ENCODE data around the gene GBP3. TPM values are rescaled to one million over a fixed set of nuclear protein-coding genes. Genes with fewer than 3 reads are reported as not detected.

The GBP3 gene
- total and polyA plus RNA-seq, 10 of the 15 experiments (the other 5 are each of a cell fraction or from before 2014, with no cell fraction given): 0.21 to 3.1 (median 1.7) TPM

DNA sequence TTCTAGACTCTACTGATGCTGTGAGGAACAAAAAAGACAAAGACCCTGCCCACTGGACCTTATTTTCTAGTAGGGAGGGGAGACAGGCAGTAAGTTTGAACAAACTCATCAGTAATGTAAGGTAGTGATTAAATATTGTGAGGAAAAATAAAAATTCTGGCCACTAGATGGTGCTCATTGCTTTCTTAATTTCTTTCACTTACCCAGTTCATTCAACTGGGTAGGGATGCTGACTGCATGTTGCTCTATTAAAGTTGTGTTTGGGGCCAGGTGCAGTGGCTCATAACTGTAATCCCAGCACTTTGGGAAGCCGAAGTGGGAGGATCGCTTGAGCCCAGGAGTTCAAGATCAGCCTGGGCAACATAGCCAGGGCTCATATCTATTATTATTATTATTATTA, 23.9 kb downstream of the GBP3 start:
- TF ChIP-seq, protein P1, sequence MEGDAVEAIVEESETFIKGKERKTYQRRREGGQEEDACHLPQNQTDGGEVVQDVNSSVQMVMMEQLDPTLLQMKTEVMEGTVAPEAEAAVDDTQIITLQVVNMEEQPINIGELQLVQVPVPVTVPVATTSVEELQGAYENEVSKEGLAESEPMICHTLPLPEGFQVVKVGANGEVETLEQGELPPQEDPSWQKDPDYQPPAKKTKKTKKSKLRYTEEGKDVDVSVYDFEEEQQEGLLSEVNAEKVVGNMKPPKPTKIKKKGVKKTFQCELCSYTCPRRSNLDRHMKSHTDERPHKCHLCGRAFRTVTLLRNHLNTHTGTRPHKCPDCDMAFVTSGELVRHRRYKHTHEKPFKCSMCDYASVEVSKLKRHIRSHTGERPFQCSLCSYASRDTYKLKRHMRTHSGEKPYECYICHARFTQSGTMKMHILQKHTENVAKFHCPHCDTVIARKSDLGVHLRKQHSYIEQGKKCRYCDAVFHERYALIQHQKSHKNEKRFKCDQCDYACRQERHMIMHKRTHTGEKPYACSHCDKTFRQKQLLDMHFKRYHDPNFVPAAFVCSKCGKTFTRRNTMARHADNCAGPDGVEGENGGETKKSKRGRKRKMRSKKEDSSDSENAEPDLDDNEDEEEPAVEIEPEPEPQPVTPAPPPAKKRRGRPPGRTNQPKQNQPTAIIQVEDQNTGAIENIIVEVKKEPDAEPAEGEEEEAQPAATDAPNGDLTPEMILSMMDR (IDR thresholded peaks at IDR 0.05 in 2 of 3, conservative IDR thresholded peaks at IDR 0.05 in 1 of 3; ENCODE audit: control insufficient read depth in 2 of 3, extremely low read depth in 1 of 3, insufficient read depth in 1 of 3, low read depth in 3 of 3, low read length in 3 of 3): peak; percentile 24 to 64 (median 28); a peak in 4 of 6 replicates
- TF ChIP-seq SMC3 (IDR thresholded peaks at IDR 0.05; ENCODE audit: borderline replicate concordance, low read length) (peak; percentile 83; the same call in 1 of the 2 replicates), RAD21 (IDR thresholded peaks at IDR 0.05; ENCODE audit: insufficient read depth, low read depth, low read length) (peak; percentile 76), HDAC2 (IDR thresholded peaks at IDR 0.05) (no peak)
- TF ChIP-seq, protein P2, sequence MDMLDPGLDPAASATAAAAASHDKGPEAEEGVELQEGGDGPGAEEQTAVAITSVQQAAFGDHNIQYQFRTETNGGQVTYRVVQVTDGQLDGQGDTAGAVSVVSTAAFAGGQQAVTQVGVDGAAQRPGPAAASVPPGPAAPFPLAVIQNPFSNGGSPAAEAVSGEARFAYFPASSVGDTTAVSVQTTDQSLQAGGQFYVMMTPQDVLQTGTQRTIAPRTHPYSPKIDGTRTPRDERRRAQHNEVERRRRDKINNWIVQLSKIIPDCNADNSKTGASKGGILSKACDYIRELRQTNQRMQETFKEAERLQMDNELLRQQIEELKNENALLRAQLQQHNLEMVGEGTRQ (IDR thresholded peaks at IDR 0.05; ENCODE audit: borderline replicate concordance, low read depth, low read length): no peak
- DNase-seq (ENCODE audit: low read depth, low spot score) (no peak), FAIRE-seq (peak; percentile 93), ATAC-seq (peak; percentile 98)
- in situ Hi-C loops (cut with MboI): loop anchor here (5.0 kb wide), 2 partner anchors 364 to 459 kb away; partner anchors contain the start of gene GBP6
- no TSS peak for BruUV-seq (replicated peaks)
- ChIA-PET POLR2A (no interaction called here), CTCF (interaction anchor here (0.6 to 5.6 kb wide), 19 partner anchors 11 to 632 kb away, joined by 3 to 98 read pairs (median 5); partner anchors contain the start of genes GBP3 and GBP6), RAD21 (ENCODE audit: unreplicated experiment) (interaction anchor here (0.7 to 3.4 kb wide), 18 partner anchors 8 to 455 kb away, joined by 3 to 26 read pairs (median 4); partner anchors contain the start of genes GBP1 and GBP4), SMC1A (ENCODE audit: uncharacterized antibody, unreplicated experiment) (interaction anchor here (0.7 to 3.7 kb wide), 21 partner anchors 8 to 486 kb away, joined by 3 to 18 read pairs (median 4); partner anchors contain the start of genes GBP1, GBP3 and GBP4)
- no peaks in the 10 kb centered on the region for H3K27me3 ChIP-seq (replicated peaks in 1 of 2; ENCODE audit: control insufficient read depth in 2 of 2, insufficient read depth in 2 of 2, low read length in 1 of 2)
- H3K79me2 ChIP-seq (ENCODE audit: control insufficient read depth, insufficient read depth, low read length): no peaks in the 10 kb centered on the region
- no peak overlapping the region for H2AFZ ChIP-seq (ENCODE audit: control insufficient read depth, low read depth, low read length)
- no peak overlapping the region for H3K9ac ChIP-seq (ENCODE audit: control insufficient read depth, insufficient read depth, low read length)
- H3K4me2 ChIP-seq (ENCODE audit: control insufficient read depth, insufficient read depth): no peak overlapping the region
- intact Hi-C loops (cut with micrococcal nuclease; ENCODE audit: unreplicated experiment): loop anchor here (1.0 to 2.0 kb wide), 5 partner anchors 88 to 457 kb away; partner anchors contain the start of gene GBP4
- H3K4me3 ChIP-seq: no peak overlapping the region
- no peak overlapping the region for H3K27ac ChIP-seq (ENCODE audit: control insufficient read depth, insufficient read depth)
- no peaks in the 10 kb centered on the region for H4K20me1 ChIP-seq (ENCODE audit: control insufficient read depth, insufficient read depth)
- H3K36me3 ChIP-seq (ENCODE audit: control insufficient read depth in 2 of 2, insufficient read depth in 2 of 2, low read length in 1 of 2): no peaks in the 10 kb centered on the region
- H3K4me1 ChIP-seq (ENCODE audit: control insufficient read depth, insufficient read depth, low read length): peaks cover under 1% of the 10 kb centered on the region
- no peaks in the 10 kb centered on the region for H3K9me3 ChIP-seq (replicated peaks; ENCODE audit: control insufficient read depth, insufficient read depth, low read length)
- whole genome bisulfite sequencing (ENCODE audit: insufficient coverage, insufficient replicate concordance, low lambda C conversion rate, missing lambda C conversion rate): 3% methylated on average over 2 of the region's 2 CpGs
